DOHH2 (cell line): Measurements from ENCODE around the gene LPGAT1.

Experiments
- EZH2phosphoT487 ChIP-seq: fragments of 200-600 bp; sonication (generic); IDR thresholded peaks from 2 replicates; pipeline ENCODE4 v1.6.1; 2017; ENCODE audit warnings: borderline replicate concordance, mild to moderate bottlenecking, antibody characterized with exemption, low read length, moderate library complexity, mixed read lengths
- TF ChIP-seq, protein P1 (sequence below): fragments of 200-600 bp; sonication (generic); IDR thresholded peaks from one replicate; pipeline ENCODE4 v1.5.1; 2014; ENCODE audit warnings: antibody characterized with exemption, mild to moderate bottlenecking, low read depth, low read length; ENCODE audit not compliant: poor library complexity, severe bottlenecking

DNA sequence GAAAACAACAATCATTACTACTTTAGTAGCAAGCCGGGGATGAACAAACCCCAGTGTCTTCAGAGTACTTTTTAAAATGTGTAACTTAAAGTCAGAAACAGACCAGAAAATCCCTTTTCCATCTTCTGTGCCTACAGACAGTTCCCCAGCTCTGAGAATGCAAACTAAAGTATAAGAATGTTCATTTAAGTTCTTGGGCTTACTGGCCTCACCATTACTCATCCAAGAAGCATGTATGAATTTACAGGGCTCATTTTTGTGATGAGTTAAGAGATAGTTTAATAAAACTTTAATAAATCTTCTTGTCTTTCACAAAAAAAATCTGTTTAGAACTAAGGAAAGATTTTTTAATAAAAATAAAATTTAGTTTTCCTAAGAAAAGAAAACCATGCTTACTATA, 4.6 kb downstream of the LPGAT1 start:
- TF ChIP-seq, protein P1, sequence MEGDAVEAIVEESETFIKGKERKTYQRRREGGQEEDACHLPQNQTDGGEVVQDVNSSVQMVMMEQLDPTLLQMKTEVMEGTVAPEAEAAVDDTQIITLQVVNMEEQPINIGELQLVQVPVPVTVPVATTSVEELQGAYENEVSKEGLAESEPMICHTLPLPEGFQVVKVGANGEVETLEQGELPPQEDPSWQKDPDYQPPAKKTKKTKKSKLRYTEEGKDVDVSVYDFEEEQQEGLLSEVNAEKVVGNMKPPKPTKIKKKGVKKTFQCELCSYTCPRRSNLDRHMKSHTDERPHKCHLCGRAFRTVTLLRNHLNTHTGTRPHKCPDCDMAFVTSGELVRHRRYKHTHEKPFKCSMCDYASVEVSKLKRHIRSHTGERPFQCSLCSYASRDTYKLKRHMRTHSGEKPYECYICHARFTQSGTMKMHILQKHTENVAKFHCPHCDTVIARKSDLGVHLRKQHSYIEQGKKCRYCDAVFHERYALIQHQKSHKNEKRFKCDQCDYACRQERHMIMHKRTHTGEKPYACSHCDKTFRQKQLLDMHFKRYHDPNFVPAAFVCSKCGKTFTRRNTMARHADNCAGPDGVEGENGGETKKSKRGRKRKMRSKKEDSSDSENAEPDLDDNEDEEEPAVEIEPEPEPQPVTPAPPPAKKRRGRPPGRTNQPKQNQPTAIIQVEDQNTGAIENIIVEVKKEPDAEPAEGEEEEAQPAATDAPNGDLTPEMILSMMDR: no peak
- no peak for TF ChIP-seq EZH2phosphoT487
